SK-N-SH (cell line): Measurements from ENCODE around the gene ZNF548.

Experiments used
- GABPA ChIP-seq: IDR thresholded peaks from 2 replicates; pipeline ENCODE4 v1.4.0; 2012; ENCODE audit warnings: low read depth, mild to moderate bottlenecking
- POLR2AphosphoS5 ChIP-seq: IDR thresholded peaks from 2 replicates; pipeline ENCODE4 v1.6.1; 2012; ENCODE audit warnings: low read depth, low read length
- TCF12 ChIP-seq: IDR thresholded peaks from 2 replicates; pipeline ENCODE4 v1.4.0; 2012
- YY1 ChIP-seq: IDR thresholded peaks from 2 replicates; pipeline ENCODE4 v1.4.0; 2012; ENCODE audit warnings: low read depth, mild to moderate bottlenecking
- TF ChIP-seq, protein P1 (sequence below): fragments of 200-600 bp; sonication (generic); IDR thresholded peaks from 2 replicates; pipeline ENCODE4 v1.6.1; 2017; ENCODE audit warnings: antibody characterized with exemption, mild to moderate bottlenecking, moderate library complexity
- TF ChIP-seq, protein P2 (sequence below): IDR thresholded peaks from 2 replicates; pipeline ENCODE4 v1.6.1; 2012; ENCODE audit warnings: mild to moderate bottlenecking, low read depth, low read length, moderate library complexity

DNA sequence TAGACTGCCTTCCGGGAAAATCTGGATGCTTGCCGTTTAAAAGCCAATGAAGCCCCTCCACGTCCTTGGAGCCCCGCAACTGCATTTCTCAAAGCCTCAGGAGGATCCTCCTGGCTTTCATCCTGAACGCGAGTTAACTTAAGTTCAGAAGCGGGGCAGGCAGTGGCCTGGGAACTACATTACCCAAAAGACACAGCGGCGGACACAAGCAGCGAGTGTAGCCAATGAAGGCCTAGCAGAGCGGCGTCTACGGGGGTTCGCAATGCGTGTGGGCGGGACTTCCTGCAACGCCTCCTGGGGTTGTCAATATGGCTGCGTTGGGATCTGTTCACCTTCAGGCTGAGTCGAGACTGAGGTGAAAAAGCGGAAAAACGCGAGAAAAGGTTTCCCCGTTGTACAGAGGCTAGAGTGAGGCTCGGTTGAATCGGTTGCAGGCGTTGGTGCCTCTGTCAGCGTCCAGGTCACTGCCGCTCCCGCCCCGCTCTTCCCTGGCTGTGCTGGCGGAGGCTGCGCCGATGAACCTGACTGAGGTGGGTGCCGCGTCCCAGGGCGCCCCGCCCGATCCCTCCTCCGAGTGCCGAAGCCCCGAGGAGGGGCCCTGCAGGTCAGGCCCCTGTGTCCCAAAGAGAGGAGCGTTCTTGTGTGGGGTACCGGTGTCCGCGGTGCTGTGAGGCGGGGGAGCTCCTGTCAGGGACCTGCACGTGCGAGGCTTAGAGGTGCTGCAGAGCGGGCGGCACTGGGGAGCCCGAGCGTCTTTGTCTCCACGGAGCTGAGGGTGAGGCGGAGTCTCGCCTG is 21.4 kb downstream of the ZNF548 start, which contains the start of gene ZNF17:
- TF ChIP-seq, protein P1, sequence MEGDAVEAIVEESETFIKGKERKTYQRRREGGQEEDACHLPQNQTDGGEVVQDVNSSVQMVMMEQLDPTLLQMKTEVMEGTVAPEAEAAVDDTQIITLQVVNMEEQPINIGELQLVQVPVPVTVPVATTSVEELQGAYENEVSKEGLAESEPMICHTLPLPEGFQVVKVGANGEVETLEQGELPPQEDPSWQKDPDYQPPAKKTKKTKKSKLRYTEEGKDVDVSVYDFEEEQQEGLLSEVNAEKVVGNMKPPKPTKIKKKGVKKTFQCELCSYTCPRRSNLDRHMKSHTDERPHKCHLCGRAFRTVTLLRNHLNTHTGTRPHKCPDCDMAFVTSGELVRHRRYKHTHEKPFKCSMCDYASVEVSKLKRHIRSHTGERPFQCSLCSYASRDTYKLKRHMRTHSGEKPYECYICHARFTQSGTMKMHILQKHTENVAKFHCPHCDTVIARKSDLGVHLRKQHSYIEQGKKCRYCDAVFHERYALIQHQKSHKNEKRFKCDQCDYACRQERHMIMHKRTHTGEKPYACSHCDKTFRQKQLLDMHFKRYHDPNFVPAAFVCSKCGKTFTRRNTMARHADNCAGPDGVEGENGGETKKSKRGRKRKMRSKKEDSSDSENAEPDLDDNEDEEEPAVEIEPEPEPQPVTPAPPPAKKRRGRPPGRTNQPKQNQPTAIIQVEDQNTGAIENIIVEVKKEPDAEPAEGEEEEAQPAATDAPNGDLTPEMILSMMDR: no peak
- no peak for TF ChIP-seq TCF12
- TF ChIP-seq YY1: peak; percentile 96
- no peak; the same call in 1 of the 2 replicates for TF ChIP-seq POLR2AphosphoS5
- TF ChIP-seq, protein P2, sequence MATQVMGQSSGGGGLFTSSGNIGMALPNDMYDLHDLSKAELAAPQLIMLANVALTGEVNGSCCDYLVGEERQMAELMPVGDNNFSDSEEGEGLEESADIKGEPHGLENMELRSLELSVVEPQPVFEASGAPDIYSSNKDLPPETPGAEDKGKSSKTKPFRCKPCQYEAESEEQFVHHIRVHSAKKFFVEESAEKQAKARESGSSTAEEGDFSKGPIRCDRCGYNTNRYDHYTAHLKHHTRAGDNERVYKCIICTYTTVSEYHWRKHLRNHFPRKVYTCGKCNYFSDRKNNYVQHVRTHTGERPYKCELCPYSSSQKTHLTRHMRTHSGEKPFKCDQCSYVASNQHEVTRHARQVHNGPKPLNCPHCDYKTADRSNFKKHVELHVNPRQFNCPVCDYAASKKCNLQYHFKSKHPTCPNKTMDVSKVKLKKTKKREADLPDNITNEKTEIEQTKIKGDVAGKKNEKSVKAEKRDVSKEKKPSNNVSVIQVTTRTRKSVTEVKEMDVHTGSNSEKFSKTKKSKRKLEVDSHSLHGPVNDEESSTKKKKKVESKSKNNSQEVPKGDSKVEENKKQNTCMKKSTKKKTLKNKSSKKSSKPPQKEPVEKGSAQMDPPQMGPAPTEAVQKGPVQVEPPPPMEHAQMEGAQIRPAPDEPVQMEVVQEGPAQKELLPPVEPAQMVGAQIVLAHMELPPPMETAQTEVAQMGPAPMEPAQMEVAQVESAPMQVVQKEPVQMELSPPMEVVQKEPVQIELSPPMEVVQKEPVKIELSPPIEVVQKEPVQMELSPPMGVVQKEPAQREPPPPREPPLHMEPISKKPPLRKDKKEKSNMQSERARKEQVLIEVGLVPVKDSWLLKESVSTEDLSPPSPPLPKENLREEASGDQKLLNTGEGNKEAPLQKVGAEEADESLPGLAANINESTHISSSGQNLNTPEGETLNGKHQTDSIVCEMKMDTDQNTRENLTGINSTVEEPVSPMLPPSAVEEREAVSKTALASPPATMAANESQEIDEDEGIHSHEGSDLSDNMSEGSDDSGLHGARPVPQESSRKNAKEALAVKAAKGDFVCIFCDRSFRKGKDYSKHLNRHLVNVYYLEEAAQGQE: no peak
- peak; percentile 94 for TF ChIP-seq GABPA
